ENCODE data around the gene ENO2.
"Not testable (repeated sequence)": the region's sequence is repeated elsewhere in the genome, so short reads cannot be mapped to it uniquely, and the experiment has no call there.

Gene ENO2

DNA sequence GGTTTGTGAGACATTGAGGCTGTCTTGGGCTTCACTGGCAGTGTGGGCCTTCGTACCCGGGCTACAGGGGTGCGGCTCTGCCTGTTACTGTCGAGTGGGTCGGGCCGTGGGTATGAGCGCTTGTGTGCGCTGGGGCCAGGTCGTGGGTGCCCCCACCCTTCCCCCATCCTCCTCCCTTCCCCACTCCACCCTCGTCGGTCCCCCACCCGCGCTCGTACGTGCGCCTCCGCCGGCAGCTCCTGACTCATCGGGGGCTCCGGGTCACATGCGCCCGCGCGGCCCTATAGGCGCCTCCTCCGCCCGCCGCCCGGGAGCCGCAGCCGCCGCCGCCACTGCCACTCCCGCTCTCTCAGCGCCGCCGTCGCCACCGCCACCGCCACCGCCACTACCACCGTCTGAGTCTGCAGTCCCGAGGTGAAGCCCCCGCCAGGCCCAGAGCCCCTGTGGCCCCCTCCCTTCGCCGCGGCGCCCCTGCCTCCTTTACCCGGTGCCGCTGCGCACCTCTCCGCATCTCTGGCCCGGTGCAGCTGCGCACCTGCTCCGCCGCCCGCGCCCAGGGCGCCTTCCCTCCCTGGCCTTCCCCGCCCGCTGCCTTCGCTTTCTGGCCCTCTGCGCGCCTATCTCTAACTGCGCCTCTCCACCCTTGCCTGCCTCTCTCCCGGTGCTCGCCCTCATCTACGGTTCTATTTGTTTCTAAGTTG, at the start of gene ENO2:
ENO2 (plus strand) TSS at position 335 of the 701 bp plus-strand sequence. CDS start 1,253 bp downstream, outside the sequence.
- DNase-seq = peak; percentile 91

DNA sequence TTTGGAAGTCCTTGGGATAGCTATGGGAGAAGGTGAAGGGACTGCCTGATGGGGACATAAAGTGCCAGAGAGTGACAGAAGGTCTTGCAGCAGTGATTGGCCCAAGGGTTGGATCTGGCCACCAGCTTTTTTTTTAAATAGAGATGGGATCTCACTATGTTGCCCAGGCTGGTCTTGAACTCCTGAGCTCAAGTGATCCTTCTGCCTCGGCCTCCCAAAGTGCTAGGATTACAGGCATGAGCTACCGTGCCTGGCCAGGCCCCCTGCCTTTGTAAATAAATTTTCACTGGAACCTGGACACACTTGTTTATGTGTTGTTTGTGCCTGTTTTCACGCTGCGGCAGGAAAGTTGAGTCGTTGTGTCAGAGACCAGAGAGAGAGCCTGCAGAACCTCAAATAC, 49.1 kb upstream of the ENO2 start:
- DNase-seq = not testable (repeated sequence)

DNA sequence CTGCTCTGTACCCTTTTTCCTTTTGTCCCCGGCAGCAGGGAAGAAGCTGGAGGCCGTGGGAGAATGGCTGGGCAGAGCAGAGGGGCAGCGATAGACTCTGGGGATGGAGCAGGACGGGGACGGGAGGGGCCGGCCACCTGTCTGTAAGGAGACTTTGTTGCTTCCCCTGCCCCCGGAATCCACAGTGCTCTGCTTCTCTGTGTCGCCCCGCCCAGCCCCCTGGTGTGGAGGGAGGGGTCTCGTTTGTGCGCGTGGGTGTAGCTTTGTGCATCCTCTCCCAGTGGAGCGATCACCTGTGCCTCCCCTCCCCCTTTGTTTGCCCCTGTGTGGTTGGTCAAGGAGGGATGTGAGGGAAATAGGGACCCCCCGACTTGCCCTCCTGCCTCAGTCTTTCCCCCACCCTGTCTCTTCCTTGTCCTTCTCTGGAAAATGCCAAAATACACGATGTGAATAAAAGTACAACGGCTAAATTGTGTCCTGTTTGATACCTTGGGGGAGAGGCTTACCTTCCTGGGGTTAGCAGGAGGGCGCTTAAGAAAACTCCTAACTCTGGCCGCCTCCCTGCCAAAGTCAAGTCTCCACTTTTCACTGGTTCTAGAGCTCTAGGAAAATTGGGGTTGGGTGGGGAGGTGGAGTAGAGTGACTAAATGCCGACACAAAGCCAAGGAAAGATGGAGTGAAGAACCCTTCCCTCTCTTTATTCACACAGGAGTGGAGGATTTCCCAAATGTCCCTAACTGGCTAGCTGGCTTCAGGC, 48.0 kb upstream of the ENO2 start:
- DNase-seq = no peak

- no peak for DNase-seq
Observed at GRCh38 chr12:6866920-6867412, 47.4 kb upstream of the ENO2 start.

GRCh38 chr12:6867413-6868210, 46.8 kb upstream of the ENO2 start, which contains the start of gene TPI1:
TSS of gene TPI1 (plus strand) at chr12:6867531. CDS start at chr12:6867567, 36 bp downstream.
- DNase-seq = peak; percentile 90

- DNase-seq = peak; percentile 59
Observed at GRCh38 chr12:6868211-6869048, 46.0 kb upstream of the ENO2 start.

- DNase-seq = peak; percentile 91
Observed at GRCh38 chr12:6869049-6870021, 45.0 kb upstream of the ENO2 start.

DNA sequence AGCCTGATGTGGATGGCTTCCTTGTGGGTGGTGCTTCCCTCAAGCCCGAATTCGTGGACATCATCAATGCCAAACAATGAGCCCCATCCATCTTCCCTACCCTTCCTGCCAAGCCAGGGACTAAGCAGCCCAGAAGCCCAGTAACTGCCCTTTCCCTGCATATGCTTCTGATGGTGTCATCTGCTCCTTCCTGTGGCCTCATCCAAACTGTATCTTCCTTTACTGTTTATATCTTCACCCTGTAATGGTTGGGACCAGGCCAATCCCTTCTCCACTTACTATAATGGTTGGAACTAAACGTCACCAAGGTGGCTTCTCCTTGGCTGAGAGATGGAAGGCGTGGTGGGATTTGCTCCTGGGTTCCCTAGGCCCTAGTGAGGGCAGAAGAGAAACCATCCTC, 44.1 kb upstream of the ENO2 start:
- DNase-seq = not testable (repeated sequence)

DNA sequence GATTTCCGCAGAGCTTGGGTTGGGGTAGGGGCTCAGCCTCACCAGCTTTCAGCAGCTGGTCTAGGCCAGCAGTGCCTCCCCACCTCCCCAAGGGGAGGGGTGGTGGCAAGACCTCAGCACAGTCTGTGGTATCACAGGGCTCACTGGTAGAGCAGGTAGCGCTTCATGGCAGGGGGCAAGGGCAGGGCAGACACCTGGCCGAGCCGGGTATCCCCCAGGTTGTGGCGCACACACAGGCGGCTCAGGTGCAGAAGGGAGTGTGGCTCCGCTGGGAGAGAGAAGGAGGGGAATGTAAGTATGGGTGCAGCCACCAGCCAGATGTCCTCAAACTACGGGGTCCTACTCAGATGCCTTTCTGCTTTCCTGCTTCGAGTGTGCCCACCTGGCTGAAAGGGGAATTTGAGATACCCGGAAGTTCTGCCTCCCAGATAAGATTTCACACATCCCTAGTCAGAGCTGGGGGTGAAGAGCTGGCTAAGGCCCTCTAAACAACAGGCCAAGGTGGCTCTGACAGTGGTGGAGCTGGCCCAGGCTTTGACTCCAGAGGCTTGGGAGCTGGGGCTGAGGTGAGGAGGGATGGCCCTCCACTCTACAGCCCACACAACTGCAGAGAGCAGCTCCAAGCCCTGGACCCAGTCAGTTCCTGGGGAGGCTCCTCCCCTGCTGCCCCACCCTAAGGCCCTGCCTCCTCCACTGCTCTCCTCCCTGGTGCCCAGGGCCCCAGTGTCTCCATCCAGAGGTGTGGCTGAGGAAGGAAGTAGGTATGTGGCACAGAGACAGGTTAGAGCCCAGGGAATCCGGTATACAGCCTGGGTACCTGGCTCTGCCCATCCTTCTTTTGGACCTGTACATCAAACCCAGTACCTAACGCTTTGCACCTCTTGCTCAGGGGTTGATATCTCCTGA, 43.1 kb upstream of the ENO2 start:
- DNase-seq = peak; percentile 77

DNA sequence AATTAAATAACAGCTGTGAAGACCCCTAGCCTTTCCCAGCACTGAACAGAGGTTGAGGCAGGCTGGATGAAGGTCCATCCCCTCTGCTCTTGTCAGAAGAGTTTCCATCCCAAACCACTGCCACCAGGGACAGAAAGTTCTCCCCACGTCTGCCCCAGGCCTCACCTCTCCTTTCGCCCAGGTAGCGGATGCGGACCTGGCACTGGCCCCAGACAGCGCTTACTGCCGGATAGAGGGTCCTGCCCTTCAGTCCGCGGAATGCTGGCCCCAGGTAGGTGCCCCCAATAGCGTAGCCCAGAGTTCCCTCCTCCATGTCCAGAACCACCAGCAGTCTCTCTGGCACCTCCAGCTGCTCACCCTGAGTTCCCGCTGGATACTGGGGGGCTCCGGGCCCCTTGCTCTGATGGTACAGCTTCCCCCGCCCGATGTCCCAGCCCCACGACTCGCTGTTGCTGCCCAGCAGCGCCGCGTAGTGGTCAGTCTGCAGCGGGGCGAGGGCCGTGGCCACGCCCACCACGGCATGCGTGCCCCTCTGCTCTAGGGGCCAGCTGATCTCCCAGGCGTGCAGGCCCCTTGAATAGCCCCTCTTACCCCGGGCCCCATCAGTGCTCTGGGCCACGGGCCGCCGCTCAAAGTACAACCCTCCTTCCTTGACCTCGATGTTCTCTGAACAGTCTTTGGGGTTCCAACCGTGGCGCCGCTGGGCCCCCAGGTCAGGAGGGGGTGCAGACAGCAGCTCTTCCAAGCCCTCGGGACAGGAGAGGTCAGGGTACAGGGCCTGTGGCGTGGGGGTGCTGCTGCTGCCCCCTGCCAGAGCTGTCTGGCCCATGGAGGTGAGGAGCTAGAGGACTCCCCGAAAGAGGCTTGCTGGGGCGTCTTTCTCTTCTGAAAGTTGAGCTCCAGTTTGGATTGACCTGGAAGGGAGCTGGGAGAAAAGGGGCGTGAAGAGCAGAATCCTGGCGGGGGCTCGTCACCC, 42.0 kb upstream of the ENO2 start:
- DNase-seq = peak; percentile 97

- DNase-seq = peak; percentile 100
Observed at GRCh38 chr12:6873094-6874014, 41.0 kb upstream of the ENO2 start, which contains the start of gene SPSB2. TSS of gene SPSB2 (minus strand) at chr12:6873303. CDS start at chr12:6872901, 402 bp downstream.

DNA sequence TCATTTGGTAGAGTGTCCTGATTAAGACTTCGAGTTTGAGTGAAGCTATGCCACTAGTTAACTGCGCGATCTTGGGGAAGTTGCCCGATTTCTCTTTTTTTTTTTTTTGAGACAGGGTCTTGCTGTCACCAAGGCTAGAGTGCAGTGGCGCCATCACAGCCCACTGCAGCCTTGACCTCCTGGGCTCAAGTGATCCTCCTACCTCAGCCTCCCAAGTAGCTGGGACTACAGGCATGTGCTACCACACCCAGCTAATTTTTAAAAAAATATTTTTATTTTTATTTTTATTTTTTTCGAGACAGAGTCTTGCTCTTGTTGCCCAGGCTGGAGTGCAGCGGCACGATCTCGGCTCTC, 40.4 kb upstream of the ENO2 start:
- DNase-seq = not testable (repeated sequence)

DNA sequence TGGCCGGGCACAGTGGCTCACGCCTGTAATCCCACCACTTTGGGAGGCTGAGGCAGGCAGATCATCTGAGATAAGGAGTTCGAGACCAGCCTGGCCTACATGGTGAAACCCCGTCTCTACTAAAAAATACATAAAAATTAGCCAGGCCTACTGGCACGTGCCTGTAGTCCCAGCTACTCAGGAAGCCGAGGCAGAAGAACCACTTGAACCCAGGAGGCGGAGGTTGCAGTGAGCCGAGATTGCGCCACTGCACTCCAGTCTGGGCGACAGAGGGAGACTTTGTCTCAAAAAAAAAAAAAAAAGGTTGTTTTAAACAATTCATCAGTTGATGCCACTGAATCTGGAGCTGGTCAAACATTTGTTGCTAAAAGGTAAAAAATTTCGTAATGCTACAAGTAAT, 34.6 kb upstream of the ENO2 start:
- not testable (repeated sequence) for DNase-seq

DNA sequence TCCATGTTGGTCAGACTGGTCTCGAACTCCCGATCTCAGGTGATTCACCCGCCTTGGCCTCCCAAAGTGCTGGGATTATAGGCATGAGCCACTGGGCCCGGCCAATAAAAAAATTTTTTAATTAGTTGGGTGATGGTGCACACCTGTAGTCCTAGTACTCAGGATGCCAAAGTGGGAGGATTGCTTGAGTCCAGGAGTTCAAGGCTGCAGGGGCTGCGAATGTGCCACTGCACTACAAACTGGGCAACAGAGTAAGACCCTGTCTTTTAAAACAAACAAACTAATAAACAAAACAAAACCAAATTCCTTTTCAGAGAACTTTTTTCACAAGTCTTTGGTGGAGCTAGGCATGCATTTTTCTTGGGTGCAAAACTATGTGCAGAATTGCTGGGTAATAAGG, 31.1 kb upstream of the ENO2 start:
- DNase-seq = no peak

- DNase-seq = no peak
Observed at GRCh38 chr12:6883683-6884082, 30.7 kb upstream of the ENO2 start.

DNA sequence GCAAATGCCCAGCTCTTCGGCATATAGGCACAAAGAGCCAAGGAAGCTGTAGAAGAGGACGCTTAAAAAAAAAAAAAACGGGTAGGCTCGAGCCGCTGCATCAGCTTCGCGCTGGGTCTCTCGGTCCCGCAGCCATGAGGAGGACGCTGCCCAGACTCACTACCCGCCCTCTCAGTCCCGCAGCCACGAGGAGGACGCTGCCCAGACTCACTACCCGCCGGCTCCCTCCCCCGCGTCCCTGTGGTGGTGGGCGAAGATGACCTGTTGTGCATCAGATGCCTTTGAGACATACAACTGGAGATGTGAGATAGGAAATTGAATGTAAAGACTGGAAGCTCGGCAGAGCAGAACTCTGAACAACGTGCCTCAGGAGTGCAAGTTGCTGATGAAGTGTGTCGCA, 29.8 kb upstream of the ENO2 start:
- no peak for DNase-seq

Data from activated CD8-positive, alpha-beta memory T cell treated with anti-CD3 and anti-CD28 coated beads for 24 hours (primary cell).